Gastrocnemius medialis (tissue), 4 donors: Measurements from ENCODE around the gene SPG11. TPM values are rescaled to one million over a fixed set of nuclear protein-coding genes. Genes with fewer than 3 reads are reported as not detected.

Source experiments
- ATAC-seq, 2 donors: fragments of 150-250 bp; one replicate each; pipeline ENCODE4 v1.9.1; 2016
- DNase-seq, 2 donors: peaks; one replicate each; pipeline ENCODE4 v3.0.0-alpha.2; 2019
- H3K27ac ChIP-seq, 4 donors: fragments of 200-600 bp; sonication (generic); 1 replicate in 1 of 4; 2 replicates in 3 of 4; pipeline ENCODE4 v1.5.1; 2016 to 2018; ENCODE audit warnings: mild to moderate bottlenecking in 2 of 4, moderate library complexity in 1 of 4
- H3K27me3 ChIP-seq, 3 donors: fragments of 200-600 bp; sonication (generic) in 2 of 3; 1 replicate in 1 of 3; 2 replicates in 2 of 3; pipeline versions ENCODE4 v1.5.1 to v1.6.0; 2016 to 2019; ENCODE audit warnings: mild to moderate bottlenecking in 1 of 3, moderate library complexity in 1 of 3
- H3K36me3 ChIP-seq, 2 donors: fragments of 200-600 bp; sonication (generic) in 1 of 2; one replicate each; pipeline ENCODE4 v1.5.1; 2017 to 2018
- H3K4me1 ChIP-seq, 2 donors: fragments of 200-600 bp; sonication (generic) in 1 of 2; one replicate each; pipeline ENCODE4 v1.5.1; 2016 to 2017; ENCODE audit warnings: mild to moderate bottlenecking in 2 of 2
- H3K4me3 ChIP-seq, 4 donors: fragments of 200-600 bp; sonication (generic) in 3 of 4; 1 replicate in 1 of 4; 2 replicates in 3 of 4; pipeline ENCODE4 v1.5.1; 2016 to 2019; ENCODE audit warnings: mild to moderate bottlenecking in 2 of 4
- H3K9me3 ChIP-seq, 3 donors: fragments of 200-600 bp; sonication (generic) in 2 of 3; 1 replicate in 1 of 3; 2 replicates in 2 of 3; pipeline ENCODE4 v1.5.1; 2016 to 2019
- CTCF ChIP-seq, 5 experiments: fragments of 450-650 bp in 3 of 5; fragments of 200-600 bp in 2 of 5; sonication (generic) in 2 of 5; IDR thresholded peaks in 4 of 5; conservative IDR thresholded peaks in 1 of 5; 1 replicate in 4 of 5; 2 replicates in 1 of 5; pipeline ENCODE4 v1.5.1; 2016 to 2019; ENCODE audit warnings: antibody characterized with exemption in 5 of 5, mild to moderate bottlenecking in 3 of 5, moderate library complexity in 3 of 5
- POLR2A ChIP-seq, 2 donors: fragments of 450-650 bp; IDR thresholded peaks; one replicate each; pipeline ENCODE4 v1.6.1; 2017; ENCODE audit warnings: antibody characterized with exemption in 2 of 2, mild to moderate bottlenecking in 2 of 2, moderate library complexity in 2 of 2
- in situ Hi-C, 4 donors: fragments of 200-750 bp; cut with MboI; loops; one replicate each; pipeline versions ENCODE4 v1.15.0 to v1.8.0; 2017; ENCODE audit warnings: low sequenced_read_pairs in 4 of 4
- intact Hi-C: fragments of 100-400 bp; cut with DNase I; formaldehyde crosslinking; loops from one replicate; pipeline ENCODE4 v1.15.1; 2023; ENCODE audit warnings: low total_unique reads
- total RNA-seq, 4 donors: library from RNA; depleted of rRNA; stranded (reverse); fragments of >200 nt; gene quantifications; one replicate each; pipeline versions ENCODE4 v1.1.0 to v1.2.3, GENCODE V29; 2016

SPG11 gene
- total RNA-seq, 4 donors from 2014 or later: 32.8 to 51.7 (median 43.2) TPM

DNA sequence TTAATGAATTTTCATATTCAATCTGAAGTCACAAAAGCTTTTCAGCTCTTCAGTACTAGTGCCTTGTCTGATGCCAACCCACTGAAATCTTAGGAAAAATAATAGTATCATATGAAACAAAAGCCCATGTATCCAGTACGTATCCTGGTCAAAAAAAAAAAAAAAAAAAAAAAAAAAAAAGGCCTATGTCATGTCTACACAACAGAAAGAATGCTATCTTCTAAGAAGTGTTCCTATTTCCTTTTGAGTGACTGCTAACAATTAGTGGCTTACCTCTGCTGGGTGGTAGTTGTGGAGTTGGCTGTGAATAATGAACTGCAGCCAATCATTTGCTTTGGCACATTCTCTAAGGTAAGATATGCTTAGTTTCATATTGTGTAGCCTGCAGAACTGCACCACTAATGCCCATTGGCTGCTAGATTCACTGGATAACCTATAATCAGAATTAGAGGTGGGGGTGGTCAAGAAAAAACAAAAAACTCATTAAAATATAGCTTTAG is 66.9 kb downstream of the SPG11 start:
- H3K36me3 ChIP-seq: peaks cover 3 to 84% of the 10 kb centered on the region in 2 donors
- no peak for DNase-seq
- in situ Hi-C loops: loop anchor here in 3 of 4 donors (25.0 kb wide), 1 partner anchor 141 kb away; the partner anchor contains the start of gene TRIM69 (in 3 of the 3)
- H3K9me3 ChIP-seq: no peaks in the 10 kb centered on the region
- no peak overlapping the region for H3K27ac ChIP-seq
- H3K4me3 ChIP-seq: no peak overlapping the region
- ATAC-seq: no peak
- H3K4me1 ChIP-seq: no peaks in the 10 kb centered on the region
- intact Hi-C loops: no loop called here
- TF ChIP-seq POLR2A (IDR thresholded peaks at IDR 0.05): no peak
- TF ChIP-seq CTCF (IDR thresholded peaks at IDR 0.05 in 4 of 5, conservative IDR thresholded peaks at IDR 0.05 in 1 of 5): no peak
- H3K27me3 ChIP-seq: no peaks in the 10 kb centered on the region

DNA sequence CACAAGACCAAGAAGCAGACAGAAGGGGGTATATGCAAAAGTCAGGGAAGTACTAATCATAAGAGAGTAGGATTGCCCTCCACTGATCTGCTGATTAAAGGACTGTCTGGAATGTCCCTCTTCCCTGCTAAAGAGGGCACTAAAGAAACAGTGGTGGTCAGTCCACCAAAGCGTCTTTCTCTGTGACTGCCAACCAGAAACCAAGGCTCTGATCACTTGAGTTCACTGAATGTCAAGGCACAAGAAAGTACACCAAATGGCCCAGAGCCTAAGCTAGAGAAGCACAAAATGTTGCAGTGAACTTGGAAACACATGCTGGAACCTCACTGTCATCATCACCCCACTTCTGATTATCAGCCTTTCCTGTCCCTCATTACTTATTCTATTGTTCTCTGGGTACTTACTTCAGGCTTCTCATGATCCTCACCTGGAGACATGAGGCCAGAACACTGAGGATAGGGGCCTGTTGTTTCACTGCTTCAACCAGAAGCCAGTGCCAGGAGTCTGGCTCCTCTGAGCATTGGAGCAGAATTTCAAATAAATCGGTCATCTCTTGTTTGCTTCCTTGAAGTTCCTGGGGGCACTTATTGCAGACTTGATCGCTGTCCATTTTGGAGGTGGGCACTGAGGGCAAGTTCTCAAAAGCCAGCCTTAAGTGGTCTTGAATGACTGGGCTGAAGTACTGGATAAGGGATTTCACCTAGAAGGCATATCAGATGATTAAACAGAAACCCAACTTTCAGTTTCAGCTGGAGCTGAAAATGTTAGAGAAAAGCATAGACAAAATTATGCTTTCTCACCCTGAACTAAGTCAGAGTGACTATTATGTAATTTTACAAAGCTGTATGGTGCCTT is 67.6 kb downstream of the SPG11 start:
- no peak for ATAC-seq
- DNase-seq: no peak
- intact Hi-C loops: no loop called here
- TF ChIP-seq POLR2A (IDR thresholded peaks at IDR 0.05) (no peak), CTCF (IDR thresholded peaks at IDR 0.05 in 4 of 5, conservative IDR thresholded peaks at IDR 0.05 in 1 of 5) (no peak)
- Histone ChIP-seq H3K4me3 (no peak overlapping the region), H3K36me3 (peaks cover 3 to 91% of the 10 kb centered on the region in 2 donors), H3K27ac (no peak overlapping the region), H3K27me3 (no peaks in the 10 kb centered on the region), H3K4me1 (no peaks in the 10 kb centered on the region), H3K9me3 (no peaks in the 10 kb centered on the region)
- in situ Hi-C loops: loop anchor here in 3 of 4 donors (25.0 kb wide), 1 partner anchor 141 kb away; the partner anchor contains the start of gene TRIM69 (in 3 of the 3)

GRCh38 chr15:44595246-44595645 is 68.2 kb downstream of the SPG11 start:
- Histone ChIP-seq H3K4me3 (no peak overlapping the region), H3K27ac (no peak overlapping the region), H3K27me3 (no peaks in the 10 kb centered on the region), H3K36me3 (peaks cover 3 to 93% of the 10 kb centered on the region in 2 donors), H3K9me3 (no peaks in the 10 kb centered on the region), H3K4me1 (no peaks in the 10 kb centered on the region)
- intact Hi-C loops (no loop called here), in situ Hi-C loops (loop anchor here in 3 of 4 donors (25.0 kb wide), 1 partner anchor 142 kb away; the partner anchor contains the start of gene TRIM69 (in 3 of the 3))
- DNase-seq (no peak), ATAC-seq (no peak)
- TF ChIP-seq CTCF (IDR thresholded peaks at IDR 0.05 in 4 of 5, conservative IDR thresholded peaks at IDR 0.05 in 1 of 5) (no peak), POLR2A (IDR thresholded peaks at IDR 0.05) (no peak)

GRCh38 chr15:44593042-44593736 is 70.3 kb downstream of the SPG11 start:
- Histone ChIP-seq H3K9me3 (no peaks in the 10 kb centered on the region), H3K27me3 (no peaks in the 10 kb centered on the region), H3K27ac (no peak overlapping the region), H3K36me3 (peaks cover 3 to 98% of the 10 kb centered on the region in 2 donors), H3K4me3 (no peak overlapping the region), H3K4me1 (no peaks in the 10 kb centered on the region)
- TF ChIP-seq CTCF (IDR thresholded peaks at IDR 0.05 in 4 of 5, conservative IDR thresholded peaks at IDR 0.05 in 1 of 5) (peak in 2 of 5 experiments; percentile 14 to 39), POLR2A (IDR thresholded peaks at IDR 0.05) (no peak)
- intact Hi-C loops (no loop called here), in situ Hi-C loops (loop anchor here in 3 of 4 donors (25.0 kb wide), 1 partner anchor 144 kb away; the partner anchor contains the start of gene TRIM69 (in 3 of the 3))
- ATAC-seq (peak in 1 of 2 donors; percentile 35), DNase-seq (no peak)
